Measurements from ENCODE around the gene HTR3C.

DNA sequence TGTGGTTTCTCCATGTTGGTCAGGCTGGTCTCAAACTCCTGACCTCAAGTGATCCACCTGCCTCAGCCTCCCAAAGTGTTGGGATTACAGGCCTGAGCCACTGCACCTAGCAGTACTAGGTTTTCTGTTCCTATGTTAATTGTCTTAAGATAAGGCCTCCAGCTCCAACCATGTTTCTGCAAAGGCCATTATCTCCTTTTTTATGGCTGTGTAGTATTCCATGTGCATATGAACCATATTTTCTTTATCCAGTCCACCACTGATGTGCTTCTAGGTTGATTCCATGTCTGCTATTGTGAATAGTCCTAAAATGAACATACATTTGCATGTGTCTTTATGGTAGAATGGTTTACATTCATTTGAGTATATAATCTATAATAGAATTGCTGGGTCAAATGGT, 9.8 kb downstream of the HTR3C start:
- TF ChIP-seq, protein P1, sequence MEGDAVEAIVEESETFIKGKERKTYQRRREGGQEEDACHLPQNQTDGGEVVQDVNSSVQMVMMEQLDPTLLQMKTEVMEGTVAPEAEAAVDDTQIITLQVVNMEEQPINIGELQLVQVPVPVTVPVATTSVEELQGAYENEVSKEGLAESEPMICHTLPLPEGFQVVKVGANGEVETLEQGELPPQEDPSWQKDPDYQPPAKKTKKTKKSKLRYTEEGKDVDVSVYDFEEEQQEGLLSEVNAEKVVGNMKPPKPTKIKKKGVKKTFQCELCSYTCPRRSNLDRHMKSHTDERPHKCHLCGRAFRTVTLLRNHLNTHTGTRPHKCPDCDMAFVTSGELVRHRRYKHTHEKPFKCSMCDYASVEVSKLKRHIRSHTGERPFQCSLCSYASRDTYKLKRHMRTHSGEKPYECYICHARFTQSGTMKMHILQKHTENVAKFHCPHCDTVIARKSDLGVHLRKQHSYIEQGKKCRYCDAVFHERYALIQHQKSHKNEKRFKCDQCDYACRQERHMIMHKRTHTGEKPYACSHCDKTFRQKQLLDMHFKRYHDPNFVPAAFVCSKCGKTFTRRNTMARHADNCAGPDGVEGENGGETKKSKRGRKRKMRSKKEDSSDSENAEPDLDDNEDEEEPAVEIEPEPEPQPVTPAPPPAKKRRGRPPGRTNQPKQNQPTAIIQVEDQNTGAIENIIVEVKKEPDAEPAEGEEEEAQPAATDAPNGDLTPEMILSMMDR (IDR thresholded peaks at IDR 0.05; ENCODE audit: low read length), result no peak
- TF ChIP-seq EZH2 (IDR thresholded peaks at IDR 0.05; ENCODE audit: borderline replicate concordance, low read length), result no peak

Data from OCI-LY1 (cell line).